Activated T-cell treated with anti-CD3 and anti-CD28 coated beads for 4 hours (primary cell): ENCODE results near the gene TMEM100.

ENCODE experiments used
- DNase-seq: peaks from one replicate; pipeline ENCODE4 v3.0.0-alpha.2; 2020

Gene TMEM100

DNA sequence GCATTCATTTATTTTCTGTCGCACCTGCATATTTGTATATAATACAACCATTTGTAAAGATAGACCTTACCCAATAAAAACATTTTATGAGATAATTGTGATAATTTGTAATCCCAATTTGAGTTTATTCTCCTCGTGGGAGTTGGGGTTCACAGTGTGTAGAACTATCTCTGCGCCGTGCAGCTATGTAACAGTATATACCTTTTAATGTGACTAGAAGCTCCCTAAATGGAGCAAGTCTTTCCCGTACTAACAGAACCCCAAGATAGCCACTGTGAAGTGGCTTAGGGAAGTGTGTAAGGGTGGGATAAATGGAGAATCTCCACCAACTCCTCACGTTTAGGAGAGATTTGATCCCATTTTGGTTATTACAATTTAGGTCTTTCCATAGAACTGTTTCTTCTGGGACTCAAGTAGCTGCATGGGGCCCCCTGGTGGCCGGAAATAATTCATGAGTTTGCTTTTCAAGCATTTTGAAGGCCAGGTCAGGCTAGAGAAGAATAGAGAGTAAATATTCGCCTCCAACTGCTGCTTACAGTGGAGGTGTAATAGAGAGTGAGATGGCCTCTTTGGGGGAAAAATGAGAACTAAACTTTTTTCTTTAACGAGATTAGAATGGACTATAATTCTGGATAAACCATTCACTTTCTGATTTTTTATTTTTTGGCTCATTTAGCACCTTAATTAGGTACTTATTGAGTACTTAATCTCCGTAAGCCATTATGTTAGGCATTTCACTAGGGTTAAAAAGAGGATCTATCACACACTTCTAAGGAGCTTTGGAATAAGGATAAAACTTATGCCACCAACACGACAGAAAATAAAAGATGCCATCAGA is 4.5 kb downstream of the TMEM100 start:
- DNase-seq, result peak; percentile 47

DNA sequence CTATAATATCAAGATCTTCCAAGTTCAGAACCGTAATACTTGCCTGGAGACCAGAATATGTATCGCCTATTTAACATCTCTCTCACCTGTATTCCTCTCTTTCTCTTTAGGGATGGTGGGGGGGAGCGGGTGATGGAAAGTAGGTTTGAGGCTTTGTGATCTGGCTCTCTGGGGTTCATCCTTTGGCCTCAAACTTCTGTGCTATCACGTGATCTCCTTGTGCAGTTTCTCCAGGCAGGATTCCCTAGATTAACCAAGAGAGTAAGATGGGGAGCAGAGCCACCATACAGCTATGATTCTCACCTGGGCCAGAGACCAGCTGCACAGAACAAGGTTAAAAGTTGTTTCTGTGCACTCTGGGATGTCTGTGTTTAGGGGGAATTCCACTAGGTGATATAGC is 5.2 kb downstream of the TMEM100 start:
- DNase-seq, result no peak

DNA sequence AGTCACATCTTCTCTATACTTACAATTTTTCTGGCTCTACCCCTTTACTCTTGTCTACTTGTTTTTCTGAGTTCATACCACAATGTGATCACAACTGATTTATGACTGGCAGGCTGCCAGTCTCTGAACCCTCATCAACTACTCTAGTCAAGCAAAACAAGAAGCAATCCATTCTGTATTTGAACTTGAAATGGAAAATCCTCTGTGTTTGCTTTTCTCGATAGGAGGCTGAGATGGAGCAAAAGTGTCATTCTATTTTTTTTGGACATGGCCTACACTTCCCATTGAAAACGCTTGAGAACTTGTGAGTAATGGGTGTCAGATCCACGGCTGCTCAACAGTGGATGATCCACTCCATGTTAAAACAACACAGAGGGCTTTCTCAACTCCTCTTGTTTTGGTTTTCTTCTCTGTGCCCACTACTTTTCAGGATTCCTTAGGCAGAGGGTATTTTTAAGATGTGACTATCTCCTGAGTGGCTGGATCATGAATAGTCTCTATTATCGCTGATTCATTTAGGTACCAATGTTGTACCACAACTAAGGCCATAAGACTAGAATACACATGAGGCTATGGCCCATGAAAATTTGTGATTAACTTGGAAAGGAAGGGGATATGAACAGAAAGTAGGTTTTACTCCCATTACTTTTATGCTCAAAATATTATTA is 11.7 kb downstream of the TMEM100 start:
- no peak for DNase-seq

DNA sequence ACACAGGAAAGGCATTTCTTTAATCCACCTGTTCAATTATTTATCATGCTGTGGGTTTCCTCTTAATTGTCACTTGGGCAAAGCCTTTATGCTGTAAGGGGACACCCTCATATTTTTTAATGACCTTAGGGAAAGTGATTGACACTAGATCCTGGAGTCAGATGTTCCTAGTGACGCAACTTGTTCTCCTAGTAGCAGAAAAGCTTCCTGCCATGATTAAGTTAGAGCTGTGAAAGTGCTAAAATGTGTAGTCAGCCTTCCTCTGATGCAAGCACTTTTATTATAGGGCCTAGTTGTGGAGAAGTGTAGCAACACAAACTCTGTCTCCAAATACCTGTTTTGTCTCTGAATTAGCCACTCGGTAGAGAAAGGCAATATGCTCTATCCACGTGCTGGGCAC is 12.3 kb downstream of the TMEM100 start:
- DNase-seq, result no peak

DNA sequence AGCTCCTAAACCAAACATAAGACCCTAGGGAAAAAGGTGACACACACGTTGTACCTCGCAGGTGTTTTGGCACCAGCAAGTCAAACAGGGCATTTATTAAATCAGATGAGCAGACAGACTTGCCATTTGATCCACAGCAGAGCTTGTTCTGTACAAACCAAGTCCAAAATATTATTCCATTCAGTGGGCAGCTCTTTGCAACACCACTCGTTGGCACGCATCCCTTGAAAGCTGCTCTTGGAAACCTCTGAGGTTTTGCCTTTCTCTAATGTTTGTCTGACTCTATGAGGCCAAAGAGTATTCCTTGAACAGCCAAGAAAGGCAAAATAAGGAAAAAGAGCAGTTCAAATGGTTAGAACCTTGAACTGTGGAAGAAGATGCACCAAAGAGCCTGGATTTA is 12.7 kb downstream of the TMEM100 start:
- DNase-seq, result no peak

DNA sequence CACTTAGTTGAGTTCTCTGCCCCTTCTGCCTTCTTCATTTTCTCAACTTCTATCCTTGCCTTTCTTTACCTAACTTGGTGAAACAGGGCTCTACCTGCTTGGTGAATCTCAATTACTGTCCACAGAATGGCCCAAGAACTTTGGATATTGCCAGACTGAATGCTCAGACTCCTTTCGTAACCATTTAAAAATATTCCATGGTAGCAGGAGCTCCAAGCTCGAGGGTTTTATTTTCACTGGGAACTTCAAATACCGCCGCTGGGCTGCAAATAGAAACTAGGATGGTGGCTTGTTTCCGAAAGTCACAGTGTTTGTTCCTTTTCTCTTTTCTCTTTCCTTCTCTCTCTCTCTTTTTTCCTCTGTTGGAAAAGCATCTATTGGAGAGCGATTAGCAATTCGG is 13.2 kb downstream of the TMEM100 start:
- no peak for DNase-seq

DNA sequence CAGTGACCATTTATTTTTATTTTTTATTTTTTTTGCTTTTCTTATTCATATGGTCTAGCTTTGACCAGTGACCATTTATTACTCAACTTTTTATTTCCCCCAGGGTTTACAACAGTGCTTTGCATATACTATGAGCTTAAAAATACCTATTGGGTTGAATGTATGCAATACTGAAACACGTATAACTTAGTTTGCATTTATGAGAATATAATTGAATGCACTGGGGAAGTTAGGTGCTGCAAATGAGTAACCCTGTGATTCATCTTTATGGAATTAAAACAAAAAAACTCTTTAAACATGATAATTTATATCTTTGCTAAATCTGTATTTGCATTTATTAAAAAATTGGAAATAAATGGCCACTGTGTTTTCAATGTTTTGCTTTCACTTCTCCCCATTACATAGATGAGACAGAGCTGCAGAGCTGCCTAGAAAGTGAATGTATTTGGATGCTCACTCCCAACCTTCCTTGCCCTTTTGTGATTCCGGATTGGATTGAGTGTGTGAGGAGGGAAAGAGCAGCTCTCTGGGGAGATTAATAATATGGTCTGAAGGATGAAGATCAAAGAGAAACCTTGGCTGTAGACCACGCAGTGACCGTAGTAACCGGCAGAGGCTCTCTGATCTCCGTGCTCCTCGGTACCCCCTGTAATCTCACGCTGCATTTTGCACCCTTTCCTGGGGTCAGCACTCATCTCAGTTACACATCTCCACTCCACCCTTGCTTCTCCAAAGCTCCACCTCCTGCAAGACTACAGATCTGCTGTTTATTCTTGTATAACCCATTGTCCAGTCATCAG is 14.3 kb downstream of the TMEM100 start:
- no peak for DNase-seq

DNA sequence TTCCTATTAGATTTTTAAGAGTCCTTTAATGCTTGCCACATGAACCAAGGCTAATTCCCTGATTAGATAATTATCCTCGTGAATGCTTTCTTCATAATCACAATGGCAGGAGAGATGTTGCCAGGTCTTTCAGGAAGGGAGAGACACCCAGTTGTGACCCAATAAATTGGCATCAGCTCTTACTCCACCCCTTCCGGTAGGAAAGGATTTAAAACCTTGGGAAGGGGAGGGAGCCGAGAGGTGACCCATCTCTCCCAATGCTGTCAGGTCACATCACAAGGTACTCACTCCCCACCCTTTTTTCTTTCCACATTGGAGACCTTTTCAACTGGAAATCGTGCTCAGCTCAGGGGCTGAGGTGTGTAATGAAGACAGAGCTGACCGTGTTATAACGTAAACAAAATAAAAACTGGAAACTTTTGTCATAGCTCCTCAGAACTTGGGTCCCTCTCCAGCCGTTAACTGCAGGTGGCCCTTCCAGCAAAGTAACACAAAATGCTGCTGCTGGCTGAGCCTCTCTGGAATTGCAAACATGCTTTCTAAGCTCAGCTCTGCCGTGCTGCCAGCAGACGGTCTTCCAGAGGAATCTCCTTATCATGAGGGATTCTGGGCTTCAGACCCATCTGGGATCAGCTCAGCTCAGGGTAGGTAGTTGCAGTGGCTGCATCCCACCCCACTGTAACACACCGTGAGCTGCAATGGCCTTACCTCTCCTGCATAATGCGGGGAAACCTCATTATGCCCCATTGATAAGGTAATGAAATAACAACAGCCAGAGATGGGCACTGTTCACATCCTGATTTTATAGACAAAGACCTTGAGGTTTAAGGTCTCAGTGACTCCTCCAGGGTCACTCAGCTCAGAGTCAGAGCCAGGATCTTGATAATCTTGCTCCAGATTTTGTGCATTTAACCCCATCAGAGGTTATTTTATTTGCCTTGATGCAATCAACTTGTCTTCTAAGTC is 15.6 kb downstream of the TMEM100 start:
- DNase-seq, result no peak

DNA sequence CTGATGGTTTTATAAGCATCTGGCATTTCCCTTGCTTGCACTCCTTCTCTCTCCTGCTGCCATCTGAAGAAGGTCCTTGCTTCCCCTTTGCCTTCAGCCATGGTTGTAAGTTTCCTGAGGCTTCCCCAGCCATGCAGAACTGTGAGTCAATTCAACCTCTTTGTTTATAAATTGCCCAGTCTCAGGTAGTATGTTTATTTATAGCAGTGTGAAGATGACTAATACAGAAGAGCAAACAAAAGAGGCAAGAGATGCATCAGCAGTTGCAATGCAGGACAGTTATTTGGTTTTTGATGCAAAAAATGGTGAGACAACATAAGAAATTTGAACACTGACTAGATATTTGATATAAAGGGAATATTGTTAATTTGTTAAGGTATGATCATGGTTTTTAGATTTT is 16.8 kb downstream of the TMEM100 start:
- DNase-seq, result no peak

DNA sequence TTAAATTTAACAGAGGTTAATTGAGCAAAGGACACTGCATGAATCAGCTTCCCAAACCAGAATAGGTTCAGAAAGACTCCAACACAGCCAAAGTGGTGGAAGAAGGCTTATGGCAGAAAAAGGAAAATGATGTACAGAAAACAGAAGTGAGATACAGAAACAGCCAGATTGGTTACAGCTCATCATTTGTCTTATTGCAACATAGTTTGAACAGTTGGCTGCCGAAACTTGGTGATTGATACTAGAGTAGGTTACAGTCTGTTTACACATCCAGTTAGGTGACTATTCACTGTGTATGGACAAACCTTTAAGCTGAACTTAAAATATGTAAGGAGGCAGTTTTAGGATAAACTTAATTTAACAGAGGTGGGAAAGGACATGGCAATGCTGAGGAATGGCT is 18.3 kb downstream of the TMEM100 start:
- DNase-seq, result no peak

DNA sequence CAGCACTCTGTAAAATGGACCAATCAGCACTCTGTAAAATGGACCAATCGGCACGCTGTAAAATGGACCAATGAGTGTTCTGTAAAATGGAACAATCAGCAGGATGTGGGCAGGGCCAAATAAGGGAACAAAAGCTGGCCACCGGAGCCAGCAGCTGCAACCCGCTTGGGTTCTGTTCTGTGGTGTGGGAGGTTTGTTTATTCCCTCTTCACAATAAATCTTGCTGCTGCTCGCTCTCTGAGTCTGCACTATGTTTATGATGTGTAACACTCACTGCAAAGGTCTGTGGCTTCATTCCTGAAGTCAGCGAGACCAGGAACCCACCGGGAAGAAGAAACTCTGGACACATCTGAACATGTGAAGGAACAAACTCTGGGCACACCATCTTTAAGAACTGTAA is 20.5 kb downstream of the TMEM100 start:
- no peak for DNase-seq

DNA sequence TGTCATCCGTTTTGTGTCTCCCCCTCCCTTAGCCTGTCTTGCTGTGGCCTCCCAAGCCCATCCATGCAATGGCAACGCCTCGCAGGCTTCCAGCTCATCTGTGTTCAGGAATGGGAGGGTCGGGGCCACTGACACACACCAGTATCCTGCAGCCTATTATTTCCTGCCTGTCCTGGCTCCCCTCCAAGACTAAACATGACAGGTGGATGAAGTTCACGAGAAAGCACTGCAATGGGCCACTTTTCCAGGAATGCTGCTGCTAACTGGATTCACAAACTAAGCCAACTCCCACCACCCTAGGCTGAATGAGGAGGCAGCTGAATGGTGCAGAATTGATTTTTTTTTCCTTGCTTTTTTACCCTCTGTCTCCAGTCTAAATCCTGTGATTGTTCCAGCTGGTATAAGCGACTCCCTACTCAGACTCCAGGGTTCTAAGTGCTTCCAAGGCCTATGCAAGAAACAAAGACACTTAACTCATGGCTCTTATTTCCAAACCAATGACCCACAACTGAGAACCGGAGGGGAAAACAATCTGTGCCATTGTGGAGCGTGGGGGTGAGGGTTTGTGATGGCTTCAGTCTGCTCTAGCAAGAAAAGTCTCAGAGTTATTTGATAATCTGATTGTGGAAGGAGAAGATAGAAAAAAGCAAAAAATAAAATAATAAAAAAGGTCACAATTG is 23.3 kb downstream of the TMEM100 start:
- no peak for DNase-seq

DNA sequence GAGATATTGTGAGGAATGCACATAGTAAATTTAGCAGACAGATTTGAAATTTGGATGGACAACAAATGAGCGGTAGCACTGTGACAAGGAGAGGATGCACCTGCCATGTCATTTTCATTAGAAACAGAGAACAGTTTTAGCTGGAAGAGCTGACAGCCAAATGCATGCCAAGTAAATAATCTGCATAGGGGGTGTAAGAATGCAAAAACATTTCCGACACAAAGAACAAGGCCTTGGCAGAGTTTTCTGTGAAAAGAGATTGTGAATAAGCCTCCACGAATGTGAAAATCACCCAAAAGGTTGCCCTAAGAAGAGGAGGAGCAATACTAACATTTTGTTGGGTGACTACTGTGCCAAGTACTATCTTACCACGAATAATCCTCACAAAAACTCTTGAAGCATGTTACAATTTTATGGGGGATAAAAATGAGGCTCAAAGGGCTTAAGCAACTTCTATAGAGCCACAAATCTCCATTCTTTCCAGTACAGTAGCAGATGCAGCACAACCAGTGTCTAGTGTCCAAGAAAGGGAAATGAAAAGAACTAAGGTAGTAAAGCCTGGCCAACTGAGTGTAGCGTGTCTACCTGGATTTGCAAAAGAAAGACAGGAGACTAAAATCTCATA is 28.3 kb downstream of the TMEM100 start:
- DNase-seq, result no peak

DNA sequence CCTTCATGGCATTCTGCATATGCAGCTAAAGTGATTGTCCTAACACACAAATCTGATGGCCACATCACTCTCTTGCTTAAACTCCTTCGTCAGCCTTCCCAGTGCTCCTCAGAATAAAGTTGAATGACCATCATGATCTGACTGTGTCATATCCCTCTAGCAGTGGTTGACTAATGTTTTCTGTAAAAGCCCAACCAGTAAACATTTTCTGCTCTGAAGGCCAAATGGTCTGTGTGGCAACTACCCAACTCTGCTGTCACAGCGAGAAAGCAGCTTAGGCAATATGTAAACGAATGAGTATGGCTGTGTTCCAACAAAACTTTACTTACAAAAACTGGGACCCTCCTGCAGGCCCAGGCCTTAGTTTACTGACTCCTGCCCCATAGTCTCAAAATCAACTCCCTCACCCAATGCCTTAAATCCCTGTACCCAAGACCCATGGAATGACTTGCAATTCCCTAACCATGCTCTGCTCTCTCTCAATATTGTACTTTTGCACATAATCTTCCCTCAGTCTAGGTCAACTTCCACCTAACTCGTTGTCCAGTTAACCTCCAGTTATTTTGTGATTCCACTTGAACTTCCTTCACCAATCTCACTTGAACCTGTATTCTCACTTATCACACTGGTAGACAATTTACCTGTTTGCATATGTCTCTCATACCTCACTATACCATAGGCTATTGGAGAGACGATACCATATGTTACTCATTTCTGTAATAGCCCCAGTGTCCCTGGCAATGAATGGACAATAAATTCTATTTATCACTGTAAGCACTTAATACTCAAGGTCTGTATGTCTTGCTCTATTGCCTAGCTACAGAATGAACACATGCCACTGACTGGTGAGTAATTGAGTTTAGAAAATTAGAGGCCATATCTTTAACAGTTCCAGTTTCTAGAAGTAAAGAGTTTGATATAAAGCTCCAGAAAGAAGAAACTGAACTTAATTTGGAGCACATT is 29.1 kb downstream of the TMEM100 start:
- DNase-seq, result no peak

DNA sequence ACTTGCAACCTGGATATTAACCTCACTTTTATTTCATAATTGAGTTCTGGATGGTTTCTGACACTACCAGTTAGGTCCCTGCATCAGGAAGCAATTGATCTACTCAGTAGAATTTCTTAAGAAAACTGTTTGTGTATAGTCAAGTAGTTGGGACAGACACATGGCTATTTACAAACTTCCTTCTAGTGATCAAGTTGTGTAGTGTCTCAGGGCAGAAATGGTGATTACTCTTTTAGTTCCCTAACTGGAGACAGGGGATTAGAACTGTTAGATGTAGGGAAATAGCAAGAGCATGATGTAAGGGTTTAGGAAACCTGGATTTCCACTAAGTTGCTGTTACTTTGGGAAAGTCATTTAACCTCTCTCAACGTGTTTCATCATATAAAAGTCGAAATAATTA is 30.4 kb downstream of the TMEM100 start:
- DNase-seq, result no peak

DNA sequence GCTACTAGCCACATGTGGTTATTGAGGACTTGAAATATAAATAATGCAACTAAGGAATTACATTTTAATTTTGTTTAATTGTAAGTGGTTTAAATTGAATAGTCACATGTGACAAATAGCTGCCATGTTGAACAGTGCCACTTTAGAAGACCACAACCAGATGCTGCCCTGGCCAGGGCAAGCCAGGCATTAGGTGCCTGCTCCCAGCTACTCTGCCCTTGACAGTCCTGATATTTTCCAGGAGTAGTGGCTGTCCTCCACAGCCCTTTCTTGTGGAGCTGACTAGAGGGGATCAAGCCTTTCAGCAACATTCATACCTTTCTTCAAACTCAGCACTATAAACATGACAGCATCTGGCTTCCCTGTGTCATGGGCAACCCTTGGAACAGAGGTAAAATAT is 31.0 kb downstream of the TMEM100 start:
- DNase-seq, result no peak

DNA sequence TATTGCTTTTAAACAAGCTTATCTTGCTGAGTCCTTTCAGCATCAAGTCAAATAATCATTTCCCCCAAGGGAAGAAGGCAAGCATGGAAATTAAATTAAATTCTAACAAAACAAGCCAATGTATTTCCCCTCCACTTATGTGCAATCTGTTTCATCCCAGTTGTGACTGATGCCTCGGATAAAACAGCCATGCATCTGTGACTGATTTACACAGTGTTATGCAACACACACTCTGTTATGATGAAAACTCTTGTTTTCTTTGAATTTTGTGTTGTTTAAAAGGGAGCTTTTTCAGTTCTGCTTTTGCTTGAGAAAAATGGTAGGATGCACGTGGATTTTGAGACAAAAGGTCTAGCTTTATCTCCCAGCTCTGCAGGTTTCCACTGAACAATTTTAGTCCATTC is 32.6 kb downstream of the TMEM100 start:
- DNase-seq, result no peak

DNA sequence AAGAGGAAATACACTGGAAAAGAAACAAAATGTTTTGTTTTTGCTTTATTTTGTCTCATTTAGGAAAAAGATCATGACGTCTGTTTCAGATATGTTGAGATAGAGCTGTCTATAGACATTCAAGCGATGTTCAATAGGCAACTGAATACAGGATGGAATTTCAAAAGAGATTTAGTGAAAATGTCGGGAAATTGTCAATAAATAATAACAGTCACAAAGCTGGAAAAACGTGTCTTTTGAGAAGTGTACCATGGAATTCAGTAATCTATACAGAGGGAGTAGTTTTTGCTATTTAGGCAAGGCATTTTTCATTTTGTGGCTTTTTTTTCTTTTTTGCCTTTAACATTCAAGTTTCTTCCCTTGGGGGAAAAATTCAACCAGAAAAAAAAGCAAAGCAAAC is 33.0 kb downstream of the TMEM100 start:
- no peak for DNase-seq

DNA sequence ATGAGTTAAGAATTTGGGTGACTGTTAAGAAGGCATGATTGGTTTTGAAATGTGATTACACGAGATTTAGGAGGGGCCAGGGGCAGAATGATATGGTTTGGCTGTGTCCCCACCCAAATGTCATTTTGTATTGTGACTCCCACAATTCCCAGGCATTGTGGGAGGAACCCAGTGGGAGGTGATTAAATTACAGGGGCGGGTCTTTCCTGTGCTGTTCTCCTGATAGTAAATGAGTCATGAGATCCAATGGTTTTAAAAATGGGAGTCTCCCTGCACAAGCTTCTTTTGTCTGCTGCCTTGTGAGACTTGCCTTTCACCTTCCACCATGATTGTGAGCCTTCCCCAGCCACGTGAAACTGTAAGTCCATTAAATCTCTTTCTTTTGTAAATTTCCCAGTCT is 34.6 kb downstream of the TMEM100 start:
- no peak for DNase-seq

DNA sequence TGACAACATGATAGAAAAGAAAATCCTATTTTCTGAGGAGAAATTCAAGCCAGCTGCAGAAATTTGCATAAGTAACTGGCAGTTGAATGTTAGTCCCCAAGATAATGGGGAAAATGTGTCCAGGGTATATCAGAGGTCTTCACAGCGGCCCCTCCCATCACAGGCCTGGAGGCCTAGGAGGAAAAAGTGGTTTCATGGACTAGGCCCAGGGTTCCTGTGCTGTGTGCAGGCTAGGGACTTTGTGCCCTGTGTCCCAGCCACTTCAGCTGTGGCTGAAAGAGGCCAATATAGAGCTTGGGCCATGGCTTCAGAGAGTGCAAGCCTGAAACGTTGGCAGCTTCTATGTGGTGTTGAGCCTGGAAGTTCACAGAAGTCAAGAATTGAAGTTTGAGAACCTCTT is 35.6 kb downstream of the TMEM100 start:
- DNase-seq, result no peak
